Measurements from ENCODE around the gene NAPA. TPM values are rescaled to one million over a fixed set of nuclear protein-coding genes. Genes with fewer than 3 reads are reported as not detected.

NAPA gene
- total RNA-seq, 2 experiments from 2014 or later = 96.4 to 103 TPM

GRCh38 chr19:47483200-47483599, 31.7 kb downstream of the NAPA start:
- H3K27me3 Mint-ChIP-seq = no peaks in the 10 kb centered on the region
- no peaks in the 10 kb centered on the region for H3K9me3 Mint-ChIP-seq
- DNase-seq = no peak
- ATAC-seq (ENCODE audit: low read depth) = no peak
- POLR2A ChIA-PET = interaction anchor here (0.9 to 3.0 kb wide), 11 partner anchors 9 to 209 kb away, joined by 3 to 22 read pairs (median 7); partner anchors contain the start of gene NAPA
- H3K4me1 Mint-ChIP-seq = peaks cover 32% of the 10 kb centered on the region
- H3K27ac Mint-ChIP-seq = no peak overlapping the region
- H3K36me3 Mint-ChIP-seq = peaks cover 8% of the 10 kb centered on the region
- H3K4me3 Mint-ChIP-seq = peak overlapping the region; percentile 99

GRCh38 chr19:47481460-47482052, 33.3 kb downstream of the NAPA start:
- peaks cover 22% of the 10 kb centered on the region for H3K4me1 Mint-ChIP-seq
- DNase-seq (no peak), ATAC-seq (ENCODE audit: low read depth) (no peak)
- H3K36me3 Mint-ChIP-seq = peaks cover 6% of the 10 kb centered on the region
- no peak overlapping the region for H3K27ac Mint-ChIP-seq
- H3K4me3 Mint-ChIP-seq = no peak overlapping the region
- POLR2A ChIA-PET = no interaction called here
- no peaks in the 10 kb centered on the region for H3K9me3 Mint-ChIP-seq
- H3K27me3 Mint-ChIP-seq = no peaks in the 10 kb centered on the region

- POLR2A ChIA-PET = no interaction called here
- ATAC-seq (ENCODE audit: low read depth) = no peak
- no peak overlapping the region for H3K27ac Mint-ChIP-seq
- no peak for DNase-seq
- no peak overlapping the region for H3K4me3 Mint-ChIP-seq
- no peaks in the 10 kb centered on the region for H3K9me3 Mint-ChIP-seq
- H3K36me3 Mint-ChIP-seq = peaks cover 6% of the 10 kb centered on the region
- H3K4me1 Mint-ChIP-seq = peaks cover 15% of the 10 kb centered on the region
- H3K27me3 Mint-ChIP-seq = no peaks in the 10 kb centered on the region
These were observed 34.2 kb downstream of the NAPA start for GRCh38 chr19:47480658-47481057.

GRCh38 chr19:47479701-47480503, 35.0 kb downstream of the NAPA start:
- ATAC-seq (ENCODE audit: low read depth) = no peak

GRCh38 chr19:47476438-47476972, 38.4 kb downstream of the NAPA start:
- H3K36me3 Mint-ChIP-seq = no peaks in the 10 kb centered on the region
- peaks cover 1% of the 10 kb centered on the region for H3K4me1 Mint-ChIP-seq
- H3K27ac Mint-ChIP-seq = no peak overlapping the region
- no peak for ATAC-seq (ENCODE audit: low read depth)
- H3K27me3 Mint-ChIP-seq = peaks cover 6% of the 10 kb centered on the region
- no peak overlapping the region for H3K4me3 Mint-ChIP-seq
- POLR2A ChIA-PET = no interaction called here
- no peaks in the 10 kb centered on the region for H3K9me3 Mint-ChIP-seq
- no peak for DNase-seq

More at GRCh38 chr19:47479701-47480503, 35.0 kb downstream of the NAPA start:
- POLR2A ChIA-PET = no interaction called here
- Mint-ChIP-seq H3K4me1 (peaks cover 7% of the 10 kb centered on the region), H3K27ac (no peak overlapping the region), H3K27me3 (no peaks in the 10 kb centered on the region), H3K4me3 (no peak overlapping the region), H3K9me3 (no peaks in the 10 kb centered on the region), H3K36me3 (no peaks in the 10 kb centered on the region)
- no peak for DNase-seq

GRCh38 chr19:47475465-47475864, 39.4 kb downstream of the NAPA start:
- Mint-ChIP-seq H3K27me3 (peaks cover 14% of the 10 kb centered on the region), H3K27ac (no peak overlapping the region), H3K36me3 (no peaks in the 10 kb centered on the region), H3K9me3 (no peaks in the 10 kb centered on the region), H3K4me1 (peaks cover 7% of the 10 kb centered on the region), H3K4me3 (no peak overlapping the region)
- POLR2A ChIA-PET = no interaction called here
- DNase-seq (no peak), ATAC-seq (ENCODE audit: low read depth) (no peak)

GRCh38 chr19:47473336-47473735, 41.5 kb downstream of the NAPA start:
- POLR2A ChIA-PET = interaction anchor here (0.6 to 0.7 kb wide), 2 partner anchors 252 to 1646 kb away, joined by 3 to 4 read pairs; no protein-coding TSS in a partner anchor
- Mint-ChIP-seq H3K36me3 (no peaks in the 10 kb centered on the region), H3K27ac (no peak overlapping the region), H3K4me1 (peaks cover 10% of the 10 kb centered on the region), H3K4me3 (no peak overlapping the region), H3K9me3 (no peaks in the 10 kb centered on the region), H3K27me3 (peaks cover 33% of the 10 kb centered on the region)
- ATAC-seq (ENCODE audit: low read depth) = no peak
- no peak for DNase-seq

- H3K27me3 Mint-ChIP-seq = peaks cover 40% of the 10 kb centered on the region
- POLR2A ChIA-PET = no interaction called here
- no peaks in the 10 kb centered on the region for H3K36me3 Mint-ChIP-seq
- ATAC-seq (ENCODE audit: low read depth) (peak; percentile 57), DNase-seq (peak; percentile 76)
- H3K4me3 Mint-ChIP-seq = no peak within 1 kb of the TSS
- H3K9me3 Mint-ChIP-seq = no peaks in the 10 kb centered on the region
- H3K4me1 Mint-ChIP-seq = peaks cover 10% of the 10 kb centered on the region
- H3K27ac Mint-ChIP-seq = no peak within 1 kb of the TSS
These were observed 43.0 kb downstream of the NAPA start, which contains the start of gene SLC8A2 for GRCh38 chr19:47471733-47472457. Gene SLC8A2, minus strand, starts transcription at chr19:47471893. Its CDS starts 5,490 bp downstream, at chr19:47466403.

- ATAC-seq (ENCODE audit: low read depth) = no peak
- Mint-ChIP-seq H3K4me3 (no peak overlapping the region), H3K27ac (no peak overlapping the region), H3K36me3 (no peaks in the 10 kb centered on the region), H3K27me3 (peaks cover 40% of the 10 kb centered on the region), H3K9me3 (no peaks in the 10 kb centered on the region), H3K4me1 (peaks cover 10% of the 10 kb centered on the region)
- DNase-seq = no peak
- POLR2A ChIA-PET = no interaction called here
These were observed 43.5 kb downstream of the NAPA start for GRCh38 chr19:47471381-47471732.

GRCh38 chr19:47470447-47471195, 44.2 kb downstream of the NAPA start:
- no peaks in the 10 kb centered on the region for H3K36me3 Mint-ChIP-seq
- no peak overlapping the region for H3K27ac Mint-ChIP-seq
- H3K4me1 Mint-ChIP-seq = peaks cover 10% of the 10 kb centered on the region
- POLR2A ChIA-PET = no interaction called here
- H3K9me3 Mint-ChIP-seq = no peaks in the 10 kb centered on the region
- no peak overlapping the region for H3K4me3 Mint-ChIP-seq
- ATAC-seq (ENCODE audit: low read depth) = no peak
- peaks cover 40% of the 10 kb centered on the region for H3K27me3 Mint-ChIP-seq
- no peak for DNase-seq

- no peaks in the 10 kb centered on the region for H3K36me3 Mint-ChIP-seq
- peaks cover 10% of the 10 kb centered on the region for H3K4me1 Mint-ChIP-seq
- H3K27me3 Mint-ChIP-seq = peaks cover 40% of the 10 kb centered on the region
- H3K27ac Mint-ChIP-seq = no peak overlapping the region
- POLR2A ChIA-PET = no interaction called here
- ATAC-seq (ENCODE audit: low read depth) (no peak), DNase-seq (no peak)
- no peak overlapping the region for H3K4me3 Mint-ChIP-seq
- no peaks in the 10 kb centered on the region for H3K9me3 Mint-ChIP-seq
These were observed 45.1 kb downstream of the NAPA start for GRCh38 chr19:47469719-47470118.

GRCh38 chr19:47469363-47469700, 45.5 kb downstream of the NAPA start:
- Mint-ChIP-seq H3K27me3 (peaks cover 40% of the 10 kb centered on the region), H3K36me3 (no peaks in the 10 kb centered on the region), H3K4me3 (no peak overlapping the region), H3K27ac (no peak overlapping the region), H3K9me3 (no peaks in the 10 kb centered on the region), H3K4me1 (peaks cover 10% of the 10 kb centered on the region)
- DNase-seq (no peak), ATAC-seq (ENCODE audit: low read depth) (no peak)
- POLR2A ChIA-PET = no interaction called here

- no peak overlapping the region for H3K4me3 Mint-ChIP-seq
- H3K27me3 Mint-ChIP-seq = peaks cover 40% of the 10 kb centered on the region
- POLR2A ChIA-PET = no interaction called here
- no peaks in the 10 kb centered on the region for H3K9me3 Mint-ChIP-seq
- no peak for ATAC-seq (ENCODE audit: low read depth)
- H3K27ac Mint-ChIP-seq = no peak overlapping the region
- no peak for DNase-seq
- no peaks in the 10 kb centered on the region for H3K36me3 Mint-ChIP-seq
- H3K4me1 Mint-ChIP-seq = peaks cover 10% of the 10 kb centered on the region
These were observed 46.9 kb downstream of the NAPA start for GRCh38 chr19:47467914-47468313.
